Cerebellar cortex (tissue), 1 donor: ENCODE data around the gene CHAT.
"Not testable (repeated sequence)": the region's sequence is repeated elsewhere in the genome, so short reads cannot be mapped to it uniquely, and the experiment has no call there.

Source experiments
- DNase-seq: peaks from one replicate; pipeline ENCODE4 v3.0.0-alpha.2; 2015; ENCODE audit warnings: low spot score

The CHAT gene

GRCh38 chr10:49653273-49653929 is 39.6 kb downstream of the CHAT start:
- no peak for DNase-seq

DNA sequence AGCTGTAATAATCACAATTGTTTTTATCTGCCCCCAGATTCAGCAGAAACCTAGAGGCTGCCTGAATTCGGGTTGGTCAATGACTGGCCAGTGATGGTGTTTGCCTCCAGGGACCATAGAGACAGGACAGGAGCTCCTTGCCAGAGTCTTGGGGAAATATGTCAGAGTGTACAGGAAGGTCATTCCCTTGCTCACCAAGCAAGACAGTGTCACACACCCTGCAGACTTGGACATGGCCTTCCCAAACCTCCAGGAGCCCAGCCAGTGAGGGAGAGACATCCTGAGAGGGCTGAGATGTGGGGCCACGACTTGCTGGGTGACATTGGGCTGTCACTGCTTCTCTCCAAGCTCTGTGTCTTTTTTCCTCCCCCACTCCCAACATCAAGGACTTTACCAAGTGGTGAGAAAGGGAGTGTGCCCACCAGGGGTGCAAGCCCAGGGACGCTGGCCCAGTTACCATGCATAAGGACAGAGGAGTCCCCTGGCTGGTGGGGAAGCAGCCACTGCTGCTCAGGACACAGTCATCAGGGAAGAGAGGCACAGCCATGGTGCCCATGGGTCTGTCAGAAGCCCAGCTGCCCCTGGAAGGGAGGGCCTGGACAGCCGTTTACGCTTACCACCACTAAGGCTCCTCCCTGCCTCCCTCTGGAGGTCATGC is 40.3 kb downstream of the CHAT start:
- no peak for DNase-seq

DNA sequence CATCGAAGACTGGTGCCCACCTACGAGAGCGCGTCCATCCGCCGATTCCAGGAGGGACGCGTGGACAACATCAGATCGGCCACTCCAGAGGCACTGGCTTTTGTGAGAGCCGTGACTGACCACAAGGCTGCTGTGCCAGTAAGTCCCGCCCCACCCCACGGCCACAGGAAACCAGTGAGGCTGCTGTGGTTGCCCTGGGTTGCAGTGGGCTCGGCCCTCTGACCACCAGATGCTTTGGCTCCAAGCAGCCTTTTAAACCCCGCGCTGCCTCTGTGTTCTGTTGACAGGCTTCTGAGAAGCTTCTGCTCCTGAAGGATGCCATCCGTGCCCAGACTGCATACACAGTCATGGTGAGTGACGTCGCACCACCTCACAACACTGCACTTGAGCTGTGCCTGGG is 41.3 kb downstream of the CHAT start:
- DNase-seq: no peak

- DNase-seq: no peak
Observed at GRCh38 chr10:49656845-49657493, 43.1 kb downstream of the CHAT start.

- DNase-seq: no peak
Observed at GRCh38 chr10:49657606-49658005, 43.8 kb downstream of the CHAT start.

- no peak for DNase-seq
Observed at GRCh38 chr10:49661140-49661856, 47.5 kb downstream of the CHAT start.

DNA sequence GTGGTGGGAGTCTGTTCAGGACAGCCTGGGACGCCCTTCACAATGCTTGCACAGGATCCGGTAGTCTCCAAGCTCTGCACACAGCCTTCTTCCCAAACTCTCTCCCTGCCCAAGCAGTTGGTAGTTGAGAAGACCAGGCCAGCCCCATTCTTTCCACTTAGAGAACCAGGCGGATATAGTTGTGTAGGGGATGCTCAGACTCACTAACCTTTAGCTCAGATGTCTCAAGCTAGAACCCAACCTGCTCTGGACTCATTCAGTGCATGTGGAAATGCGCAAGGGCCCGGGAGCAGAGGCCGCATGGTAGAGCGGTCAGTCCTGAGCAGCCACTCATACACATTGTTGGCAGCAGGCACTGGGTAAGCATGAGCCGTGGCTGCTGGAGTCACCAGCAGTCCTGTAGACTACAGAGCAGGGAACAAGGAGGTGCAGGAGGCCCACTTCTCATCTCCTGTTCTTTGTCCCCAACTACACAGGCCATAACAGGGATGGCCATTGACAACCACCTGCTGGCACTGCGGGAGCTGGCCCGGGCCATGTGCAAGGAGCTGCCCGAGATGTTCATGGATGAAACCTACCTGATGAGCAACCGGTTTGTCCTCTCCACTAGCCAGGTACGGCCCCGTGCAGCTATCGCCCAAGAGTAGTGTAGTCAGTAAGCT is 48.5 kb downstream of the CHAT start:
- no peak for DNase-seq

DNA sequence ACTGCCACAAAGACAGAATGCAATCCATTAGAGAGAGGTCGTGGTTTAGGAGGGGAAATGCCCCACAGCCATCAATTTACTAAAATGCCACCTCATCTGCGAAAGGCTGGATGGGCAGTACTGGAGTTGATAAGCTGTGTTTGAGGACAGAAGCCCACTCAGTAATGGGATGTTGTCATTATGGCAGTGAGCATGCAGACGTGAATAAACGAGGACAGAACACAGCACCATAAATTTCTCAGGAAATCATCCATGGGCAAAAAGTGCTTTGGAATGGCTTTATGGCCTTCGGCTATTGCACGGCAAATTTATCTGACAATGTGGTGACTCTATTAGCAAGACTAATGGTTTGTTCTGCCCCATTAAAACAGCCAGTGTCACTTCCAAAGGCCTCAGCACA is 49.8 kb downstream of the CHAT start:
- DNase-seq: no peak

- no peak for DNase-seq
Observed at GRCh38 chr10:49664006-49664841, 50.4 kb downstream of the CHAT start.

DNA sequence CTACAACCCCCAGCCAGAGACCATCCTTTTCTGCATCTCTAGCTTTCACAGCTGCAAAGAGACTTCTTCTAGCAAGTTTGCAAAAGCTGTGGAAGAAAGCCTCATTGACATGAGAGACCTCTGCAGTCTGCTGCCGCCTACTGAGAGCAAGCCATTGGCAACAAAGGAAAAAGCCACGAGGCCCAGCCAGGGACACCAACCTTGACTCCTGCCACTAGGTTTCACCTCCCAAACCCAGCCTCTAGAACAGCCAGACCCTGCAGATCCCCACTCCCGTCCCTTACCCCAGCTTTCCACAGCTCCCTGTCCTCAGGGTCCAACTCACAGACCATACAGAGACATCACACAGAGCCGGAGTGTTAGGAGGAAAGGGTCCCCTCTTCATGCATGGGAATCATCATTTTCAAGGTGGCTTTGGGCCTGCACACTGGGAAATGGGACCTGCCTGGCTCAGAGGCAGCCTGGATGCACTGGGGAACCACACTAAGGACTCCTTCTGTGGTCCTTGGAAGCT is 51.1 kb downstream of the CHAT start:
- no peak for DNase-seq

DNA sequence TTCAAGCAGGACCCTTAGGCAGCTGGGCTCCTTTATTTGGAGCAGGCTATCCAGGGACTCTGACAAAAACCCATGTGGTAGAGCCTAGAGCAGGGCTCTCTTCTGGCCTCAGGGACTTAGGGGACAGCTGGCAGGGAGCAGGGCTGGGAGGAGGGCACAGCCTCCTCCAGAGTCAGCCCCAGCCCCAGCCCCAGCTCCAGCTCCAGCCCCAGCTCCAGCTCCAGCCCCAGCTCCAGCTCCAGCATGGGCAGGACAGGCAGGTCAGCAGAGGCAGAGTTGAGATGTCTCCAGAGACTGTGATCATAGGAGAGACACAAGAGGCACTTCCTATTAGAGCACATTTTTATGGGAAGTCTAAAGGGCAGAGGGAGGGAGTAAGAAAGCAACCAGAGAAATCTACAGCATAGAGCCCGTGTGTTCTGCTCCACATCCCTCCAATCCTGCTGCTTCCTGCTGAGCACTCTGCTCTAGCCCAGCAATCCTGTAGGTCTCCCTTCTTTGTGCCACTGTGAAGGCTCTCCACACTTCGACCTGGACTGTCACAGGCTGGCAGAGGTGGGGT is 52.3 kb downstream of the CHAT start:
- no peak for DNase-seq

GRCh38 chr10:49666685-49667084 is 52.8 kb downstream of the CHAT start:
- DNase-seq: no peak

- DNase-seq: no peak
Observed at GRCh38 chr10:49667991-49668390, 54.2 kb downstream of the CHAT start.

GRCh38 chr10:49668684-49669083 is 54.8 kb downstream of the CHAT start:
- no peak for DNase-seq

DNA sequence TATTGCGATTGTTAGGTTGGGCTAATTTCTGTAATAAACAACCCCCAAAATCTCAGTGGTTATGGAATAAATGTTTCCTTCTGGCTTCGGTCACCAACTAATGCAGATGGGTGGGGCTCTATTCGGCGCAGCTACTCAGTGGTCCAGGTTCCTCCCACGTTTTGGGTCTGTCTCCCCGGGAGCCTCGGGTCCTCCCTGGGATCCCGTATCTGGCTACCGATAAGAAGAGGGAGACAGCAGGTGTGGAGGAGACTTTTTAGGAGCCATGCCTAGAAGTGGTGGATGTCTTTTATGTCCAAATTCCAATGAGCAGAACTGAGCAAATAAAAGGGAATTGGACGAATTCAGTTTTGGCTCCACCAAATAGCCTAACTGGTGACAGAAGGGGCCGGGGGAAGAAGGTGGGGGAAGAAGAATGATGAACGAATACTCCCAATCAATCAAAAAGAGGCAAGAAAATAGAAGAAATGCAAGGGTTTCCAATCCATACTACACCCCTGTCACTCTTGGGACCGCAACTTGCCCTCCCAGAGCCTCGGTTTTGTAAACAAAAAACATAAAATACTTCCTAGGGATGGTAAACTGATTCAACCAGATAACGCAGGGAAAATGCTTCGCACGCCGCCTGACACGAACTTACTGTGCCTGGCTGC is 65.1 kb downstream of the CHAT start:
- peak; percentile 21 for DNase-seq

GRCh38 chr10:49679480-49679893 is 65.7 kb downstream of the CHAT start, which contains the start of gene C10orf53:
Gene C10orf53 (plus strand): TSS chr10:49679651. CDS start chr10:49679698, 47 bp downstream.
- peak; percentile 57 for DNase-seq

- not testable (repeated sequence) for DNase-seq
Observed at GRCh38 chr10:49682449-49682848, 68.6 kb downstream of the CHAT start.

DNA sequence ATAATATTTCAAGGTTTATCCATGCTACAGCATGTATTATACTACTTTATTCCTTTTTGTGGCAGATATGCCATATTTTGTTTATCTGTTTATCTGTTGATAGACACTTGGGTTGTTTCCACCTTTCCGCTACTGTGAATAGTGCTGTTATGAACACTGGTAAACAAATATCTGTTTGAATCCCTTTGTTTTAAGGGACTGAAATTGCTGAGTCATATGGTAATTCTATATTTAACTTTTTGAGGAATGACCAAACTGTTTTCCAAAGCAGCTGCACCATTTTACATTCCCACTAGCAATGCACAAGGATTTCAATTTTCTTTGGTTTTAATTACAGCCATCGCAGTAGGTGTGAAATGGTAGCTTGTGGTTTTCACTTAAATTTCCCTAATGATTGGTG is 69.0 kb downstream of the CHAT start:
- DNase-seq: no peak

DNA sequence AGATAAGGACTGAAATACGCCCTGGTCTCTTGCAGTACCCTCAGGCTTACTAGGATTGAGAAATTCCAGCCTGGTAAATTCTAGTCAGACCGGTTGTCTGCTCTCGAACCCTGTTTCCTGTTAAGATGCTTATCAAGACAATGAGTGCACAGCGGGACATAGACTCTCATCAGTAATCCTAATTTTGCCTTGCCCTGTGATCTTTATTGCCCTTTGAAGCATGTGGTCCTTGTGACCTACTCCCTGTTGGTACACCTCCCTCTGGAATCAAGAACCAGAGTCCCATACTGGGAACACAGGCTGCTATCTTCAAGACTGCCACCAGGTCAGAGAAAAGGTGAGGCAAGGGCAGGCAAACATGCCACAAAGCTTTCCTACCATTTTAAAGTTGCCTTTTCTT is 72.8 kb downstream of the CHAT start:
- no peak for DNase-seq

DNA sequence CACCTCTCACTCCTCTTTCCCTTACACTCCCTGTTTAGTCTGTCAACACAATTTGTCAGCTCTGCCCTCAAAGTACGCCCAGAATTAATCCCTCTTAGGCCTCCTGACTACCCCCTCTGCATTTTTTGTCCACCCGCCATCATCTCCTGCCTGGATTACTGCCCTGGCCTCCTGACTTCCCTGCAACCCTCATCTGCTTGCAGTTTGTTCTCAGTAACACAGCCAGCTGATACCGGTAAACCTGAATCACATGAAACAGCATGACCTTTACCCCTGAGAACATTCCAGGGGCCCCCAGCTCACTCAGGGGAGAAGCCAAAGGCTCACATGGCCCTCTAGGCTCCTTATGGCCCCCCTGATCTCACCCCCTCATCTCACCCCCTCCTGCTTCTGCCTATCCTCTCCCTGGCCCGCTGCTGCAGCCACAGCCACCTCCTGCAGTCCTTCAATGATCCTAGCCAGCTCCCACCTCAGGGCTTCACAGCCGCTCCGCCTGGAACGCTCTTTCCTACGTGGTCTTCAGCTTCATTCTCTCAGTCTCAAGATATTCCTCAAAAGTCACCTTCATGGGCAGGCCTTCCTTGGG is 74.5 kb downstream of the CHAT start:
- peak; percentile 34 for DNase-seq
